Natural killer cell (primary cell): ENCODE data around the gene SNUPN. TPM values are rescaled to one million over a fixed set of nuclear protein-coding genes. Genes with fewer than 3 reads are reported as not detected.

Source experiments
- ATAC-seq, 3 donors: fragments of 150-1000 bp in 2 of 3; fragments of 200-7000 bp in 1 of 3; cut with Tn5 transposase; 1 replicate in 1 of 3; 2 replicates in 2 of 3; pipeline ENCODE4 v1.10.0; 2021; ENCODE audit warnings: mild to moderate bottlenecking in 2 of 3, moderate library complexity in 2 of 3
- DNase-seq, 2 donors: peaks; one replicate each; pipeline versions ENCODE4 v3.0.0 to v3.0.0-alpha.2; 2013 to 2021; ENCODE audit warnings: mixed read lengths in 1 of 2
- H3K27ac ChIP-seq: one replicate; pipeline ENCODE4 v1.5.1; 2013; ENCODE audit warnings: mild to moderate bottlenecking, low read length
- H3K27me3 ChIP-seq: one replicate; pipeline ENCODE4 v1.6.1; 2013; ENCODE audit warnings: low read length; ENCODE audit not compliant: control insufficient read depth, insufficient read depth
- H3K36me3 ChIP-seq: one replicate; pipeline ENCODE4 v1.6.1; 2013; ENCODE audit warnings: low read length; ENCODE audit not compliant: control insufficient read depth, insufficient read depth
- H3K4me1 ChIP-seq: one replicate; pipeline ENCODE4 v1.6.1; 2013; ENCODE audit warnings: low read length; ENCODE audit not compliant: control insufficient read depth, insufficient read depth
- H3K4me3 ChIP-seq: one replicate; pipeline ENCODE4 v1.5.1; 2013; ENCODE audit warnings: low read length
- H3K9me3 ChIP-seq: one replicate; pipeline ENCODE4 v1.6.1; 2013; ENCODE audit warnings: low read length; ENCODE audit not compliant: control insufficient read depth, insufficient read depth
- H3K27ac Mint-ChIP-seq, 2 donors: one replicate each; pipeline ENCODE4 v1.8.0; 2022; ENCODE audit warnings: mild to moderate bottlenecking in 2 of 2, mixed read lengths in 2 of 2, moderate library complexity in 1 of 2
- H3K27me3 Mint-ChIP-seq, 2 donors: one replicate each; pipeline ENCODE4 v1.8.0; 2022; ENCODE audit warnings: low read depth in 2 of 2, mixed read lengths in 2 of 2
- H3K36me3 Mint-ChIP-seq: one replicate; pipeline ENCODE4 v1.8.0; 2022; ENCODE audit warnings: mixed read lengths
- H3K4me1 Mint-ChIP-seq, 2 donors: one replicate each; pipeline ENCODE4 v1.8.0; 2022; ENCODE audit warnings: mixed read lengths in 2 of 2
- H3K4me3 Mint-ChIP-seq: one replicate; pipeline ENCODE4 v1.8.0; 2022; ENCODE audit warnings: mild to moderate bottlenecking, moderate library complexity, mixed read lengths
- H3K9me3 Mint-ChIP-seq, 2 donors: one replicate each; pipeline ENCODE4 v1.8.0; 2022; ENCODE audit warnings: mixed read lengths in 2 of 2
- whole genome bisulfite sequencing: methylation state at CpG from one replicate; pipeline ENCODE4 v1.1.7; 2013; ENCODE audit warnings: missing lambda C conversion rate; ENCODE audit not compliant: insufficient coverage; 5-methylcytosine and 5-hydroxymethylcytosine counted together
- intact Hi-C: fragments of 100-400 bp; cut with micrococcal nuclease; formaldehyde crosslinking; loops from one replicate; pipeline ENCODE4 v1.14.2; 2022
- total RNA-seq, 4 donors: library from RNA; stranded (reverse); fragments of 120-200 nt in 1 of 4; gene quantifications; one replicate each; pipeline versions ENCODE4 v1.2.3 to v1.2.4, GENCODE V29; 2013 to 2022
- TF ChIP-seq, protein P1 (sequence below): fragments of 200-600 bp; IDR thresholded peaks from one replicate; pipeline ENCODE4 v1.8.0; 2022; ENCODE audit warnings: antibody characterized with exemption

SNUPN gene
- total RNA-seq, 3 donors from 2014 or later (not counting 1 experiment from before 2014, with no cell fraction given) = 13.8 to 20.7 (median 14.8) TPM

DNA sequence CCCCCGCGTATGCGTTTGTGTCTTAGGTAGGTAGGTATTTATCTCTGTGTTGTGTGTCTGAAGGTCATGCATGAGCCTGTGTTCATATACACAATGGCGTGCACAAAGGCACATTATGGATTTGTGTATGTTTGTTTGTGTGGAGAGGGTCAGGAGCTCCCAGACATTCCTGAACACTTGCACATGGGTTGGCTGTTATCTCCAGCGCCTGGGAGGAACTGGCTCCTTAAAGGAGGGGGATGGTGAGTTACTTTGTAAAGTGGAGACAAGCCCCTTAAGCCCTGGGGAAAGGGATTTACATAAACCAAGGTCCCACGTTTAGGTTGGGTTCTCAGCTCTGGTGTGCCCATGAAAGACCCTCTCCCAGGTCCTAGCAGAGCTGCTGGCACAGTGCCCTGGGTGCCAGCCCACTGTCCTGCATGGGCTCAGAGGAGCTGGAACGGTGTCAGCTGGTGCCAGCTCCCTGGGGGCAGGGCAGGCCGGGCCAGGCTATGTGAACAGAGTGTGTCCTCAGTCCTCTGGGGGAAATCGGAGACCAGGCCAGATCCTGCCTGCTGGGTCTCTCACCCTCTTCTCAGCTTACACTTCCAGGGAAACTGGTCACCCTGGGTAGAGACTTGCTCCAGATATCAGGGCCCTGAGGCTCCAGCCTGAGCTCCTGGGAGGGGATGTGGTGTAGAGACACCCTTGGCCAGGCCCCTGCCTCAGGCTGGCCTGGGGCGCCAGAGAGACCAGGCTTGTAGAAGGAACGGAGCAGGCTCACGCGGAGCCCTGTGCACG is 47.3 kb upstream of the SNUPN start:
- Histone ChIP-seq H3K9me3 (no peaks in the 10 kb centered on the region), H3K4me3 (no peak overlapping the region), H3K36me3 (no peaks in the 10 kb centered on the region), H3K27me3 (no peaks in the 10 kb centered on the region), H3K4me1 (no peaks in the 10 kb centered on the region), H3K27ac (no peak overlapping the region)
- no peak overlapping the region for H3K4me3 Mint-ChIP-seq
- H3K4me1 Mint-ChIP-seq = no peaks in the 10 kb centered on the region
- WGBS = 85% methylated on average over 14 of the region's 14 CpGs
- no peak for ATAC-seq
- intact Hi-C loops = no loop called here
- no peaks in the 10 kb centered on the region for H3K36me3 Mint-ChIP-seq
- H3K27me3 Mint-ChIP-seq = no peaks in the 10 kb centered on the region
- no peaks in the 10 kb centered on the region for H3K9me3 Mint-ChIP-seq
- no peak for DNase-seq
- TF ChIP-seq, protein P1, sequence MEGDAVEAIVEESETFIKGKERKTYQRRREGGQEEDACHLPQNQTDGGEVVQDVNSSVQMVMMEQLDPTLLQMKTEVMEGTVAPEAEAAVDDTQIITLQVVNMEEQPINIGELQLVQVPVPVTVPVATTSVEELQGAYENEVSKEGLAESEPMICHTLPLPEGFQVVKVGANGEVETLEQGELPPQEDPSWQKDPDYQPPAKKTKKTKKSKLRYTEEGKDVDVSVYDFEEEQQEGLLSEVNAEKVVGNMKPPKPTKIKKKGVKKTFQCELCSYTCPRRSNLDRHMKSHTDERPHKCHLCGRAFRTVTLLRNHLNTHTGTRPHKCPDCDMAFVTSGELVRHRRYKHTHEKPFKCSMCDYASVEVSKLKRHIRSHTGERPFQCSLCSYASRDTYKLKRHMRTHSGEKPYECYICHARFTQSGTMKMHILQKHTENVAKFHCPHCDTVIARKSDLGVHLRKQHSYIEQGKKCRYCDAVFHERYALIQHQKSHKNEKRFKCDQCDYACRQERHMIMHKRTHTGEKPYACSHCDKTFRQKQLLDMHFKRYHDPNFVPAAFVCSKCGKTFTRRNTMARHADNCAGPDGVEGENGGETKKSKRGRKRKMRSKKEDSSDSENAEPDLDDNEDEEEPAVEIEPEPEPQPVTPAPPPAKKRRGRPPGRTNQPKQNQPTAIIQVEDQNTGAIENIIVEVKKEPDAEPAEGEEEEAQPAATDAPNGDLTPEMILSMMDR = no peak
- H3K27ac Mint-ChIP-seq = no peak overlapping the region

- Mint-ChIP-seq H3K27ac (no peak overlapping the region), H3K9me3 (no peaks in the 10 kb centered on the region), H3K36me3 (no peaks in the 10 kb centered on the region), H3K4me1 (no peaks in the 10 kb centered on the region), H3K4me3 (no peak overlapping the region), H3K27me3 (no peaks in the 10 kb centered on the region)
- no peaks in the 10 kb centered on the region for H3K9me3 ChIP-seq
- no peak overlapping the region for H3K4me3 ChIP-seq
- H3K4me1 ChIP-seq = no peaks in the 10 kb centered on the region
- TF ChIP-seq, protein P1 = no peak
- intact Hi-C loops = no loop called here
- H3K36me3 ChIP-seq = no peaks in the 10 kb centered on the region
- no peak for DNase-seq
- 90% methylated on average over 11 of the region's 11 CpGs for WGBS
- H3K27me3 ChIP-seq = no peaks in the 10 kb centered on the region
- H3K27ac ChIP-seq = no peak overlapping the region
- ATAC-seq = no peak
Measured at GRCh38 chr15:75671730-75672602, 46.4 kb upstream of the SNUPN start.

DNA sequence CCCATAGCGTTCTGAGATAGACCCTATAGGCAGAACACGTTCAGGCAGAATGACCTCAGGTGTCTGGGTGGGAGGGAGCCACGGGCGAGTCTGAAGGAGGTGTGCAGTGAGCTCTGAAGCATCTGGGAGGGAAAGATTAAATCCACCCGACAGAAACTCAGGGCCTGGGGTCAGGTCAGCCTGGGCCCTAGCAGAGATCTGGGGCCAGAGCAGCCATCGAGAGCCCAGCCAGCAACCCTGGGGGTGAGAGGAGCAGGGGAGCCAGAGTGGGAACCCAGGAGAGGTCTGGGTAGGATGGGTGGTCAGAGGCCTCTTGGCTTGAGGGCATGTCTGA is 44.3 kb upstream of the SNUPN start:
- Mint-ChIP-seq H3K4me1 (peaks cover 0 to 5% of the 10 kb centered on the region in 2 donors), H3K27me3 (peaks cover 0 to 2% of the 10 kb centered on the region in 2 donors), H3K27ac (no peak overlapping the region), H3K4me3 (no peak overlapping the region), H3K36me3 (no peaks in the 10 kb centered on the region), H3K9me3 (no peaks in the 10 kb centered on the region)
- H3K9me3 ChIP-seq = no peaks in the 10 kb centered on the region
- H3K36me3 ChIP-seq = no peaks in the 10 kb centered on the region
- no peak overlapping the region for H3K27ac ChIP-seq
- intact Hi-C loops = no loop called here
- no peak overlapping the region for H3K4me3 ChIP-seq
- H3K4me1 ChIP-seq = no peaks in the 10 kb centered on the region
- TF ChIP-seq, protein P1 = no peak
- no peaks in the 10 kb centered on the region for H3K27me3 ChIP-seq
- no peak for ATAC-seq
- 81% methylated on average over 6 of the region's 6 CpGs for WGBS
- DNase-seq = no peak
